Ascending aorta (tissue), 2 donors: ENCODE measurements around the gene KRT76. TPM values are rescaled to one million over a fixed set of nuclear protein-coding genes. Genes with fewer than 3 reads are reported as not detected.

Experiments
- DNase-seq, 2 donors: peaks; one replicate each; pipeline ENCODE4 v3.0.0-alpha.2; 2019; ENCODE audit warnings: low spot score in 2 of 2
- H3K27ac ChIP-seq, 2 donors: fragments of 200-600 bp; sonication (generic); one replicate each; pipeline ENCODE4 v1.5.1; 2016 to 2017; ENCODE audit warnings: mild to moderate bottlenecking in 1 of 2
- H3K27me3 ChIP-seq: fragments of 200-600 bp; sonication (generic); one replicate; pipeline ENCODE4 v1.5.1; 2017
- H3K36me3 ChIP-seq, 2 donors: fragments of 200-600 bp; sonication (generic); one replicate each; pipeline ENCODE4 v1.5.1; 2016
- H3K4me1 ChIP-seq, 2 donors: fragments of 200-600 bp; sonication (generic); one replicate each; pipeline ENCODE4 v1.5.1; 2016 to 2017; ENCODE audit warnings: mild to moderate bottlenecking in 1 of 2
- H3K4me3 ChIP-seq, 2 donors: fragments of 200-600 bp; sonication (generic); one replicate each; pipeline ENCODE4 v1.5.1; 2016 to 2017; ENCODE audit warnings: mild to moderate bottlenecking in 1 of 2
- H3K9me3 ChIP-seq, 2 donors: fragments of 200-600 bp; sonication (generic); one replicate each; pipeline ENCODE4 v1.5.1; 2016
- intact Hi-C: fragments of 100-400 bp; cut with DNase I; formaldehyde crosslinking; loops from one replicate; pipeline ENCODE4 v1.15.1; 2023
- total RNA-seq: library from RNA; depleted of rRNA; stranded (reverse); fragments of >200 nt; gene quantifications from one replicate; pipeline ENCODE4 v1.1.0, GENCODE V29; 2016
- TF ChIP-seq, protein P1 (sequence below), 3 experiments: fragments of 200-600 bp in 2 of 3; fragments of 450-650 bp in 1 of 3; sonication (generic) in 2 of 3; IDR thresholded peaks; one replicate each; pipeline ENCODE4 v1.5.1; 2016 to 2019; ENCODE audit warnings: antibody characterized with exemption in 3 of 3, mild to moderate bottlenecking in 1 of 3, moderate library complexity in 1 of 3

The KRT76 gene
- total RNA-seq, 1 donor from 2014 or later, result not detected

DNA sequence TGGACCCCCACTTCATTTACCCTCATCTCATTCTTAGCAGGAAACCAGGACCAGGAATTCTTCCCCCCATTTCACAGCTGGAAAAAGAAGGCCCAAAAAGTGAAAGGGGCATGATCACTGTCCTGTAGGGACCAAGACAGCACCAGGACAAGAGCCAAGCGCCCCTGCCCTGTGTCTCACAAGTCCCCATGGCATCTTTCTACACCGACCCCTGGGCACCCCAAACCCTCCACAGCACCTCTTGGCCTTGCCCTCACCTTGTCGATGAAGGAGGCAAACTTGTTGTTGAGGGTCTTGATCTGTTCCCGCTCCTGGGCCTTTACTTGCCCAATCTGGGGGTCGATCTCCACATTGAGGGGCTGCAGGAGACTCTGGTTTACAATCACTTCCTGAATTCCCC lies 710 bp downstream of the KRT76 start:
- TF ChIP-seq, protein P1, sequence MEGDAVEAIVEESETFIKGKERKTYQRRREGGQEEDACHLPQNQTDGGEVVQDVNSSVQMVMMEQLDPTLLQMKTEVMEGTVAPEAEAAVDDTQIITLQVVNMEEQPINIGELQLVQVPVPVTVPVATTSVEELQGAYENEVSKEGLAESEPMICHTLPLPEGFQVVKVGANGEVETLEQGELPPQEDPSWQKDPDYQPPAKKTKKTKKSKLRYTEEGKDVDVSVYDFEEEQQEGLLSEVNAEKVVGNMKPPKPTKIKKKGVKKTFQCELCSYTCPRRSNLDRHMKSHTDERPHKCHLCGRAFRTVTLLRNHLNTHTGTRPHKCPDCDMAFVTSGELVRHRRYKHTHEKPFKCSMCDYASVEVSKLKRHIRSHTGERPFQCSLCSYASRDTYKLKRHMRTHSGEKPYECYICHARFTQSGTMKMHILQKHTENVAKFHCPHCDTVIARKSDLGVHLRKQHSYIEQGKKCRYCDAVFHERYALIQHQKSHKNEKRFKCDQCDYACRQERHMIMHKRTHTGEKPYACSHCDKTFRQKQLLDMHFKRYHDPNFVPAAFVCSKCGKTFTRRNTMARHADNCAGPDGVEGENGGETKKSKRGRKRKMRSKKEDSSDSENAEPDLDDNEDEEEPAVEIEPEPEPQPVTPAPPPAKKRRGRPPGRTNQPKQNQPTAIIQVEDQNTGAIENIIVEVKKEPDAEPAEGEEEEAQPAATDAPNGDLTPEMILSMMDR (IDR thresholded peaks at IDR 0.05), result no peak
- intact Hi-C loops, result no loop called here
- H3K9me3 ChIP-seq, result no peaks in the 10 kb centered on the region
- H3K4me1 ChIP-seq, result no peaks in the 10 kb centered on the region
- DNase-seq, result no peak
- H3K36me3 ChIP-seq, result no peaks in the 10 kb centered on the region
- H3K27me3 ChIP-seq, result no peaks in the 10 kb centered on the region
- no peak overlapping the region for H3K4me3 ChIP-seq
- no peak overlapping the region for H3K27ac ChIP-seq

DNA sequence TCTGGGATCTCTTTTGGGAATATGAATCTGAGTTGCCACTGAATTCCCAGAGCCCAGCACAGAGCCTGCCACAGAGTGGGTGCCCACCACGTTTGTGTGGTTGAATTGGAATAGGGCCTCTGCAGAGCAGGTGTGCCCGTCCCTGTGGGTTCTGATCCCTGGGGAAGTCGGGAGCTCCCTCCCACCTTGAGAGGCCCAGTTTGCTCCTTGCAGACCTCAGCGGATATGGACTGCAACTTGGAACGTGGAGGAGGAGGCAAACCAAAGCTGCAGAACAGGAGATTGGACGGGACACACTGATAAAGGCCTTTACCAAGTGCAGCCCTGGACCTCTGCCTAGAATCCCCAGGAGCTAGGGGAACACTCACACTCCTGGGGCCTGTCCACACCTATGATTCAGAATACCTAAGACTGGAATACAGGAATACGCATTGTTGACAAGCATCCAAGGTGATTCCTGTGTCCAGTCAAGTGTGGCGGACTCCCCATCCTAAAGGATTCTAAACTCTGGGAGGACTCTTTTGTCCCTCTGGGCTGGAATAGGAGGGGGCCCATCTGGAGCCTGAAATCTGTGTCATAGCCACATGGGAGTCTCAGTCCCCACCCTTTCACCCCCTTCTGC lies 2.4 kb downstream of the KRT76 start:
- no peaks in the 10 kb centered on the region for H3K4me1 ChIP-seq
- no peaks in the 10 kb centered on the region for H3K27me3 ChIP-seq
- intact Hi-C loops, result no loop called here
- no peak for DNase-seq
- H3K27ac ChIP-seq, result no peak overlapping the region
- TF ChIP-seq, protein P1 (IDR thresholded peaks at IDR 0.05), result no peak
- no peaks in the 10 kb centered on the region for H3K9me3 ChIP-seq
- H3K4me3 ChIP-seq, result no peak overlapping the region
- no peaks in the 10 kb centered on the region for H3K36me3 ChIP-seq

DNA sequence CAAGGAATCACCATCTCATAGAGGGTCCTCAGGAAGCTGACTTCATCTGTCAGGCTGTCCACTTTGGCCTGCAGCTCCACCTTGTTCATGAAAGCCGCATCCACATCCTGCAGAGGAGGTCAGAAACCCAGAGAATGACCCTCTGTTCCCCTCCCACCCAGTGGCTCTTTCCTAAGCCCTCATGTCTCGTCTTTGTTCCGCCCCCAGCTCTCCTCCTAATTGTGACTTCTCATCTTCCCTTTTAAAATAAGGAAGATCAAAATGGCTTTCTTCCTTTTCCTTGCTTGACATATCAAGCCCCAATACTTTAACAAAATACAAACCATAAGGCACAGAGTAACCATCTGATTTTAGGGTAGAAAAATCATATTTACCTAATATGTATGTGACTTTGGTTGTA lies 4.4 kb downstream of the KRT76 start:
- intact Hi-C loops, result no loop called here
- no peak for DNase-seq

DNA sequence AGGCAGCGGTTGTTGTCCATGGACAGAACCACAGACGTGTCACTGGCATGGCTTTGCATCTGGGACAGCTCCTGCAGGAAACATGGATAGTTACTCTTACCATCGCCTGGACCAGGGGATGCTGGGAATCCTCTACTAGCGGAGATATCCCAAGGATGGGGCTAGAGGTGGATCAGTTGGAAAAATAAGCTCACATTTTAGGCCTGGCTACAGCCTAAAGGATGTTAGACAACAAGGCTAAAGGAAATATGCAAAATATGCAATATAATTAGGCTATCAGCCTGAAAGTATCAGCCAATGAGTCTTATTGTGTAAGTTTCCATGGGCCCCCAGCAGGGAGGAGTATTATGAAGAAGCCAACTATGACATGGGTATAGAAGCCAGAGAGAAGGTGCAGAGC lies 5.0 kb downstream of the KRT76 start:
- H3K9me3 ChIP-seq, result no peaks in the 10 kb centered on the region
- TF ChIP-seq, protein P1 (IDR thresholded peaks at IDR 0.05), result no peak
- H3K36me3 ChIP-seq, result no peaks in the 10 kb centered on the region
- H3K27me3 ChIP-seq, result no peaks in the 10 kb centered on the region
- H3K27ac ChIP-seq, result no peak overlapping the region
- H3K4me3 ChIP-seq, result no peak overlapping the region
- no peak for DNase-seq
- intact Hi-C loops, result no loop called here
- no peaks in the 10 kb centered on the region for H3K4me1 ChIP-seq

More for the DNA sequence above, 4.4 kb downstream of the KRT76 start:
- H3K27ac ChIP-seq, result no peak overlapping the region
- H3K27me3 ChIP-seq, result no peaks in the 10 kb centered on the region
- TF ChIP-seq, protein P1 (IDR thresholded peaks at IDR 0.05), result no peak
- H3K9me3 ChIP-seq, result no peaks in the 10 kb centered on the region
- H3K4me3 ChIP-seq, result no peak overlapping the region
- no peaks in the 10 kb centered on the region for H3K36me3 ChIP-seq
- no peaks in the 10 kb centered on the region for H3K4me1 ChIP-seq

DNA sequence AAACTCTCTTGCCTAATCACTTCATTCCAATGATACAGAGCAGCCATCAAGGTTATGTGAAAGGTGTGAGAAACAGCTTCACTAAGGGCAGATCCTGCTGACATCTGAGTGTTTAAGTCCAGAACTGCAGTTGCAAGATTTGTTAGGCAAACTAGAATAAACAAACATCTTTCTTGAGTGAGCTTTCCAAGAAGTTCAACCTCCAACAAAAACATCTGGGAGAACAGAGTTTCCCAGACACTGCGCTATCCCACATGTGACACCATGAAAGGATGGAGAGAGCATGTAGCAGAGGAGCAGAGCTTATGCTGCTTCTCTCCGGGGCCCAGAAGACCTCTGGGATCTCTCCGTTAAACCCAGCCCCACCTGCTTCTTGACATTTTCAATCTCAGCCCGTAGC lies 5.6 kb downstream of the KRT76 start:
- TF ChIP-seq, protein P1 (IDR thresholded peaks at IDR 0.05), result no peak
- no peak for DNase-seq
- H3K36me3 ChIP-seq, result no peaks in the 10 kb centered on the region

DNA sequence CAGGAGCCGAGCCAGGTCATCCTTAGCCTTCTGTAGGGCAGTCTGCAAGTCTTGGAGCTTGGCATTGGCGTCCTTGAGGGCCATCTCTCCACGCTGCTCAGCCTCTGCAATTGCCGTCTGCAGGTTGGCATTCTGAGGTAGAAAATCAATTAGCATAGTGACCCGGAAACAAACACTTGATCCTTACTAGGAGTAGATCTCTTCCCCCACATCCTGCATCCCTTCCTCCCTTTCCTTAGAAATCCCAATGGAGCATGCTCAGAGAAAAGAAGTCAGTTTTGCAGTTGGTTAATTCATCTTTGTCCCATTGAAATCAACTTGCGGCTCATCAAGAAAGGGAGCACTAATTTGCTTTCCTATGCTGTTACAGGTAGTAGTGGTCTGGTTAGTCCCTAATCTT lies 6.1 kb downstream of the KRT76 start:
- intact Hi-C loops, result no loop called here
- no peaks in the 10 kb centered on the region for H3K9me3 ChIP-seq
- H3K27me3 ChIP-seq, result no peaks in the 10 kb centered on the region
- no peak overlapping the region for H3K27ac ChIP-seq
- TF ChIP-seq, protein P1 (IDR thresholded peaks at IDR 0.05), result no peak
- H3K4me1 ChIP-seq, result no peaks in the 10 kb centered on the region
- no peak for DNase-seq
- no peaks in the 10 kb centered on the region for H3K36me3 ChIP-seq
- no peak overlapping the region for H3K4me3 ChIP-seq

More for the DNA sequence above, 5.6 kb downstream of the KRT76 start:
- intact Hi-C loops, result no loop called here
- H3K9me3 ChIP-seq, result no peaks in the 10 kb centered on the region
- H3K4me1 ChIP-seq, result no peaks in the 10 kb centered on the region
- H3K27me3 ChIP-seq, result no peaks in the 10 kb centered on the region
- no peak overlapping the region for H3K27ac ChIP-seq
- no peak overlapping the region for H3K4me3 ChIP-seq
